K562 (cell line): ENCODE measurements around the gene MAP3K13. TPM values are rescaled to one million over a fixed set of nuclear protein-coding genes. Genes with fewer than 3 reads are reported as not detected.

Experiments
- CCNT2 ChIP-seq: IDR thresholded peaks from 2 replicates; pipeline ENCODE4 v1.6.1; 2011; ENCODE audit warnings: borderline replicate concordance, low read depth, mild to moderate bottlenecking, moderate library complexity, mixed read lengths, low read length; ENCODE audit not compliant: insufficient read length; ENCODE audit errors: extremely low read depth
- COPS2 ChIP-seq: fragments of 450-650 bp; conservative IDR thresholded peaks from 2 replicates; pipeline ENCODE4 v1.6.1; 2016; ENCODE audit warnings: mild to moderate bottlenecking, moderate library complexity
- HLTF ChIP-seq: fragments of 450-650 bp; IDR thresholded peaks from 2 replicates; pipeline ENCODE4 v1.6.1; 2016
- JUND ChIP-seq, 2 experiments: IDR thresholded peaks; 2 replicates in 1 of 2; 3 replicates in 1 of 2; pipeline ENCODE4 v1.6.1; 2011; ENCODE audit warnings: borderline replicate concordance in 2 of 2, low read depth in 2 of 2, low read length in 2 of 2, improper control_type of control experiment in 1 of 2, missing biosample characterization in 1 of 2, missing genetic modification characterization in 1 of 2, missing genetic modification reagents in 1 of 2
- MIER1 ChIP-seq: fragments of 450-650 bp; IDR thresholded peaks from 2 replicates; pipeline ENCODE4 v1.6.1; 2016; ENCODE audit warnings: antibody characterized with exemption, mild to moderate bottlenecking, low read depth
- RAD51 ChIP-seq: fragments of 450-650 bp; IDR thresholded peaks from 2 replicates; pipeline ENCODE4 v1.7.1; 2016; ENCODE audit warnings: low read depth, mild to moderate bottlenecking, borderline replicate concordance
- ZNF589 ChIP-seq: fragments of 200-800 bp; sonication (Bioruptor generic); IDR thresholded peaks from 2 replicates; pipeline ENCODE4 v1.6.1; 2016; ENCODE audit warnings: low read depth, missing genetic modification characterization, missing compliant biosample characterization
- polyA plus RNA-seq, 8 experiments: library from polyadenylated mRNA; depleted of rRNA in 4 of 8; stranded (reverse) in 5 of 8; unstranded in 3 of 8; fragments of >200 nt; fragmentation: Nextera tagmentation in 2 of 8; fragmentation: Illumina TruSeq in 1 of 8; extraction: Ambion mirVana in 2 of 8; extraction: Trizol in 1 of 8; gene quantifications; 2 replicates each; pipeline versions ENCODE4 v1.2.1 to v1.2.3, GENCODE V29; 2011 to 2014; ENCODE audit warnings: inconsistent platforms in 1 of 8, missing spikeins in 1 of 8
- total RNA-seq, 7 experiments: library from RNA; depleted of rRNA in 6 of 7; stranded (reverse); fragments of >200 nt in 6 of 7; fragmentation: Illumina TruSeq in 2 of 7; extraction: Trizol in 2 of 7; gene quantifications; 2 replicates each; pipeline versions ENCODE4 v1.2.1 to v1.2.3, GENCODE V29; 2011 to 2021; ENCODE audit warnings: low replicate concordance in 1 of 7
- TF ChIP-seq, protein P1 (sequence below), 2 experiments: fragments of 450-650 bp in 1 of 2; sonication (generic) in 1 of 2; formaldehyde crosslinking in 1 of 2; IDR thresholded peaks; 2 replicates each; pipeline versions ENCODE4 v1.7.1 to v1.9.0; 2016 to 2022; ENCODE audit warnings: inconsistent platforms in 1 of 2, mild to moderate bottlenecking in 1 of 2, missing genetic modification reagents in 1 of 2
- TF ChIP-seq, protein P2 (sequence below): sonication (generic); formaldehyde crosslinking; IDR thresholded peaks from 2 replicates; pipeline ENCODE4 v1.5.0; 2020; ENCODE audit warnings: missing genetic modification reagents

Gene MAP3K13
- total and polyA plus RNA-seq, 9 of the 15 experiments (the other 6 are each of a cell fraction or from before 2014, with no cell fraction given) = 0.04 to 0.32 (median 0.15) TPM; not detected in 2

DNA sequence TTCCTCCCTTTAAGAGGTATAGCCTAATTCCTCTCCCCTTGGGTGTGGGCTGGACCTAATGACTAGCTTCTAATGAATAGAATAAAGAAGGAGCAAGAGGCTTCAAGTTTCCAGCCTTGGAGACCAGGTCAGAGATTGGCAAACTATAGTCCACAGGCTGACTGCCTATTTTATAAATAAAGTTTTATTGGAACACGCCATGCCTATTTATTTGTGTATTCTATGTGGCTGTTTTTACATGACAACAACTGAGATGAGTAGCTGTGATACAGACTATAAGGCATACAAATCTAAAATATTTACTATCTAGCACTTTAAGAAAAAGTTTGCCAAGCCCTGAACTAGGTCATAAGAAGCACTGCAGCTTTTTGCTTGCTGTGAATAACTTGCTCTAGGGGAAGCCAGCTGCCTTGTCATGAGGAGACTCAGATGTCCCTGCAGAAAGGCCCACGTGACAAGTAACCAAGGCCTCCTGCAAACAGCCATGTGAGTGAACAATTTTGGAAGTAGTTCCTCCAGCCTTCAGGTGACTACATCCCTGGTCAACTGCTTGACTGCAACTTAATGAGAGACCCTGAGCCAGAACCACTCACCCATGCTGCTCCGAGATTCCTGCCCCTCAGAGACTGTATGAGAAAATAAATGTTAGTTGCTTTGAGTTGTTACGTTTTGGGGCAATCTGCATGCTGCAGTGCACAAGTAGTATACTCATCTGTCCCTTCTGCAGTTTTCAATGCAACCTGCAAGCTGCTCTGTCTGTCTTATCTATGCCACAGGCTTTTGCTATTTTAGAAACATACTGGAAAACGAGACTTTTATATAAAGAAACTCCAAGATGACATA is 21.1 kb upstream of the MAP3K13 start (continued):
- TF ChIP-seq, protein P1, sequence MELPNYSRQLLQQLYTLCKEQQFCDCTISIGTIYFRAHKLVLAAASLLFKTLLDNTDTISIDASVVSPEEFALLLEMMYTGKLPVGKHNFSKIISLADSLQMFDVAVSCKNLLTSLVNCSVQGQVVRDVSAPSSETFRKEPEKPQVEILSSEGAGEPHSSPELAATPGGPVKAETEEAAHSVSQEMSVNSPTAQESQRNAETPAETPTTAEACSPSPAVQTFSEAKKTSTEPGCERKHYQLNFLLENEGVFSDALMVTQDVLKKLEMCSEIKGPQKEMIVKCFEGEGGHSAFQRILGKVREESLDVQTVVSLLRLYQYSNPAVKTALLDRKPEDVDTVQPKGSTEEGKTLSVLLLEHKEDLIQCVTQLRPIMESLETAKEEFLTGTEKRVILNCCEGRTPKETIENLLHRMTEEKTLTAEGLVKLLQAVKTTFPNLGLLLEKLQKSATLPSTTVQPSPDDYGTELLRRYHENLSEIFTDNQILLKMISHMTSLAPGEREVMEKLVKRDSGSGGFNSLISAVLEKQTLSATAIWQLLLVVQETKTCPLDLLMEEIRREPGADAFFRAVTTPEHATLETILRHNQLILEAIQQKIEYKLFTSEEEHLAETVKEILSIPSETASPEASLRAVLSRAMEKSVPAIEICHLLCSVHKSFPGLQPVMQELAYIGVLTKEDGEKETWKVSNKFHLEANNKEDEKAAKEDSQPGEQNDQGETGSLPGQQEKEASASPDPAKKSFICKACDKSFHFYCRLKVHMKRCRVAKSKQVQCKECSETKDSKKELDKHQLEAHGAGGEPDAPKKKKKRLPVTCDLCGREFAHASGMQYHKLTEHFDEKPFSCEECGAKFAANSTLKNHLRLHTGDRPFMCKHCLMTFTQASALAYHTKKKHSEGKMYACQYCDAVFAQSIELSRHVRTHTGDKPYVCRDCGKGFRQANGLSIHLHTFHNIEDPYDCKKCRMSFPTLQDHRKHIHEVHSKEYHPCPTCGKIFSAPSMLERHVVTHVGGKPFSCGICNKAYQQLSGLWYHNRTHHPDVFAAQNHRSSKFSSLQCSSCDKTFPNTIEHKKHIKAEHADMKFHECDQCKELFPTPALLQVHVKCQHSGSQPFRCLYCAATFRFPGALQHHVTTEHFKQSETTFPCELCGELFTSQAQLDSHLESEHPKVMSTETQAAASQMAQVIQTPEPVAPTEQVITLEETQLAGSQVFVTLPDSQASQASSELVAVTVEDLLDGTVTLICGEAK (IDR thresholded peaks at IDR 0.05) = peak; percentile 97
- TF ChIP-seq, protein P1 (CRISPR knock-in tag; IDR thresholded peaks at IDR 0.05) = peak; percentile 88
- TF ChIP-seq CCNT2 = no peak
- peak; percentile 79 for TF ChIP-seq RAD51
- no peak for TF ChIP-seq COPS2
- no peak for TF ChIP-seq ZNF589
- no peak for TF ChIP-seq MIER1
- TF ChIP-seq HLTF = no peak
- no peak for TF ChIP-seq JUND (IDR thresholded peaks at IDR 0.05; ENCODE audit: borderline replicate concordance, low read depth, low read length)
- 0 out of 3 replicates have a peak, but pooled peaks have one; percentile 20 for TF ChIP-seq JUND (tag; IDR thresholded peaks at IDR 0.05; ENCODE audit: borderline replicate concordance, low read depth, low read length)
- TF ChIP-seq, protein P2, sequence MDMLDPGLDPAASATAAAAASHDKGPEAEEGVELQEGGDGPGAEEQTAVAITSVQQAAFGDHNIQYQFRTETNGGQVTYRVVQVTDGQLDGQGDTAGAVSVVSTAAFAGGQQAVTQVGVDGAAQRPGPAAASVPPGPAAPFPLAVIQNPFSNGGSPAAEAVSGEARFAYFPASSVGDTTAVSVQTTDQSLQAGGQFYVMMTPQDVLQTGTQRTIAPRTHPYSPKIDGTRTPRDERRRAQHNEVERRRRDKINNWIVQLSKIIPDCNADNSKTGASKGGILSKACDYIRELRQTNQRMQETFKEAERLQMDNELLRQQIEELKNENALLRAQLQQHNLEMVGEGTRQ (CRISPR knock-in tag) = peak; percentile 74
